ENCODE results near the gene IGSF5. TPM values are rescaled to one million over a fixed set of nuclear protein-coding genes. Genes with fewer than 3 reads are reported as not detected.

IGSF5 gene
- total RNA-seq, 1 experiment from 2014 or later = not detected

DNA sequence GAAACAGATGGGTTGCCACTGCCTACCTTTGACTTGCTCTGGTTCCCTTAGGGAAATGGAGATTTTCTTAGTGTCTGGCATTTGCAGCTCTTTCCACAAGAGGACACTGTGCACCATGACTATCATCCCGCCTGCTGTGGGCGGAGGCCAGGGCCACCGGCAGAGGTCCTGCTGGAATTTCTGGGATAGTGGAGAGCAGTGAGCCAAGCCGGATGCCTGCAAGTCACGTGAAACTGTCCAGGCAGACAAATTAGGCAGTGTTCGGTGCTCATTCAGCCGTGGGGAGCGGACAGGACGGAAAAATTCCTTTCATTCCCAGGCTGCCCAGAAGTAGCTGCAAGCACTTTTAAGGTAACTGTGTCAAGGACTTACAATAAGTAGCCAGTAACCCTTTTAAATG is 43.4 kb downstream of the IGSF5 start:
- Histone ChIP-seq H3K27me3 (ENCODE audit: low read length) (no peaks in the 10 kb centered on the region), H3K4me1 (ENCODE audit: low read length) (no peaks in the 10 kb centered on the region), H3K79me2 (ENCODE audit: low read length) (no peaks in the 10 kb centered on the region), H3K9me2 (replicated peaks; ENCODE audit: insufficient read depth, low read length) (no peaks in the 10 kb centered on the region), H3K9me3 (ENCODE audit: low read length) (no peaks in the 10 kb centered on the region), H3K4me2 (ENCODE audit: low read depth, low read length, poor library complexity, severe bottlenecking) (no peak overlapping the region), H3K4me3 (ENCODE audit: low read length) (no peak overlapping the region), H4K20me1 (ENCODE audit: insufficient read depth, low read depth, low read length) (no peaks in the 10 kb centered on the region), H3K27ac (ENCODE audit: low read length) (no peak overlapping the region), H3K36me3 (ENCODE audit: insufficient read depth, low read length) (no peaks in the 10 kb centered on the region), H3K9ac (ENCODE audit: low read length) (no peak overlapping the region), H2AFZ (ENCODE audit: low read length) (no peak overlapping the region)
- DNase-seq = peak; percentile 48

DNA sequence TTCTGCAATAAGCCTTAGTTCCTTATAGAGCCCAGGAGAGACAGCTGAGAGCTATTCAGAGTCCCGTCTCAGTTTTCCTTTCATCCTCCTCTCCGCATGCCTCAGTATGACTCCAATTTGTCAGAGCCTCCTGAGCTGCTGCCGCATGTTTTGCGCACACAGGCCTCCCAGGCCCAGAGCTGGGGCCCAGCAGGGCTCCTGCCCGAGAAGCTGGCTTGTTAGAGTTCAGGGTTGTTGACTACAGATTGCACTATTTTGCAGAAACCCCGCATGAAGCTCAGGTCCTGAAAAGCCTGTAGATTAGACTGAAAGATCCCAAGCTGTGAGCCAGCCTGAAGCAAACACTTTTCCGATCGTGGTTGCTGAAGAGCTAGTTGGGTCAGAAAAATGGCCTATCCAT is 51.5 kb downstream of the IGSF5 start:
- no peak overlapping the region for H3K4me3 ChIP-seq (ENCODE audit: low read length)
- no peaks in the 10 kb centered on the region for H3K79me2 ChIP-seq (ENCODE audit: low read length)
- H3K4me2 ChIP-seq (ENCODE audit: low read depth, low read length, poor library complexity, severe bottlenecking) = no peak overlapping the region
- H3K4me1 ChIP-seq (ENCODE audit: low read length) = no peaks in the 10 kb centered on the region
- H3K9me3 ChIP-seq (ENCODE audit: low read length) = no peaks in the 10 kb centered on the region
- no peak overlapping the region for H3K27ac ChIP-seq (ENCODE audit: low read length)
- H3K27me3 ChIP-seq (ENCODE audit: low read length) = no peaks in the 10 kb centered on the region
- H3K36me3 ChIP-seq (ENCODE audit: insufficient read depth, low read length) = no peaks in the 10 kb centered on the region
- DNase-seq = no peak
- H3K9ac ChIP-seq (ENCODE audit: low read length) = no peak overlapping the region
- H4K20me1 ChIP-seq (ENCODE audit: insufficient read depth, low read depth, low read length) = no peaks in the 10 kb centered on the region
- H3K9me2 ChIP-seq (replicated peaks; ENCODE audit: insufficient read depth, low read length) = no peaks in the 10 kb centered on the region
- H2AFZ ChIP-seq (ENCODE audit: low read length) = no peak overlapping the region

DNA sequence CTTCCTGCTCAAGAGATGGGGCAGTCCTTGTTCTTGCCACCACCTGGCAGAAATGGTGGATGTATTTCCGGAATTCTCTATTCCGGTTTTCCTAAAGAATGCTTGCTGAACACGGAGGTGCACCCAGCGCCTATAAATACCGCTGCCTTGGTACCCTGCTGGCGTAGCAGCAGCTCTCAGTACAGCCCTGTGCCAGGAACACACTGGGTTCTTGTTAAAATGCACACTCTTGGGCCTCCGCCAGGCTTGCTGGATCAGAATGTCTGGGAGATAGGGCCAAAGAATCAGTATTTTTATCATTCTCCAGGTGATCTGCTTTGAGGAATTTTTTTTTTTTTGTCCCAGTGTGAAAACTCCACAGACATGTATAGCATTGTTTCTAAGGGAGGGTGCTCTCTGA is 54.2 kb downstream of the IGSF5 start:
- H4K20me1 ChIP-seq (ENCODE audit: insufficient read depth, low read depth, low read length) = no peaks in the 10 kb centered on the region

DNA sequence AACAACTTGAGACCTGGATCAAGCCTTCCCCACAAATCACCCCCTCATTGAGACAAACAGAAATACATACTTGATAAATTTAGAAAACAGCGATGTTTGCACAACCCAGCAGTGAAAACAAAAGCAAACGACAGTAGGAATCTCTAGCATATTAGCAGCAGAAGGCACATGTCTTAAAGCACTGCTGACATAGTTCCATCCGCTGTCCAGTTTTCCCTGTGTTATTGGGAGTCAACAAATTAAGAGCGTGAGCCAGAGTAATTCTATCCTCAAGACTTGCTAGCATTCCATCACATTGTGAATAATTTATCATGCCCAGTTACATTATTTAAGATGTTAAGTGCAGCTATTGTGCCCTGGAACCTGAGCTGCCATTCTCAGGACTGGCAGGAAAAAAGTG is 55.3 kb downstream of the IGSF5 start:
- Histone ChIP-seq H3K4me3 (ENCODE audit: low read length) (no peak overlapping the region), H3K4me2 (ENCODE audit: low read depth, low read length, poor library complexity, severe bottlenecking) (no peak overlapping the region), H3K4me1 (ENCODE audit: low read length) (no peaks in the 10 kb centered on the region), H3K27me3 (ENCODE audit: low read length) (no peaks in the 10 kb centered on the region), H3K9me3 (ENCODE audit: low read length) (no peaks in the 10 kb centered on the region), H4K20me1 (ENCODE audit: insufficient read depth, low read depth, low read length) (no peaks in the 10 kb centered on the region), H2AFZ (ENCODE audit: low read length) (no peak overlapping the region), H3K79me2 (ENCODE audit: low read length) (no peaks in the 10 kb centered on the region), H3K9me2 (replicated peaks; ENCODE audit: insufficient read depth, low read length) (no peaks in the 10 kb centered on the region), H3K36me3 (ENCODE audit: insufficient read depth, low read length) (no peaks in the 10 kb centered on the region), H3K27ac (ENCODE audit: low read length) (no peak overlapping the region), H3K9ac (ENCODE audit: low read length) (no peak overlapping the region)
- DNase-seq = no peak

More for the DNA sequence above, 54.2 kb downstream of the IGSF5 start:
- no peaks in the 10 kb centered on the region for H3K4me1 ChIP-seq (ENCODE audit: low read length)
- no peak overlapping the region for H3K4me3 ChIP-seq (ENCODE audit: low read length)
- no peak overlapping the region for H3K4me2 ChIP-seq (ENCODE audit: low read depth, low read length, poor library complexity, severe bottlenecking)
- H3K79me2 ChIP-seq (ENCODE audit: low read length) = no peaks in the 10 kb centered on the region
- H3K9me2 ChIP-seq (replicated peaks; ENCODE audit: insufficient read depth, low read length) = no peaks in the 10 kb centered on the region
- no peak for DNase-seq
- H2AFZ ChIP-seq (ENCODE audit: low read length) = no peak overlapping the region
- H3K27me3 ChIP-seq (ENCODE audit: low read length) = no peaks in the 10 kb centered on the region
- H3K9me3 ChIP-seq (ENCODE audit: low read length) = no peaks in the 10 kb centered on the region
- no peak overlapping the region for H3K27ac ChIP-seq (ENCODE audit: low read length)
- no peak overlapping the region for H3K9ac ChIP-seq (ENCODE audit: low read length)
- H3K36me3 ChIP-seq (ENCODE audit: insufficient read depth, low read length) = no peaks in the 10 kb centered on the region

GRCh38 chr21:39802217-39802616 is 57.2 kb downstream of the IGSF5 start:
- no peaks in the 10 kb centered on the region for H3K9me2 ChIP-seq (replicated peaks; ENCODE audit: insufficient read depth, low read length)
- H3K4me3 ChIP-seq (ENCODE audit: low read length) = no peak overlapping the region
- no peaks in the 10 kb centered on the region for H3K79me2 ChIP-seq (ENCODE audit: low read length)

GRCh38 chr21:39803393-39803792 is 58.4 kb downstream of the IGSF5 start:
- Histone ChIP-seq H3K4me1 (ENCODE audit: low read length) (no peaks in the 10 kb centered on the region), H3K9ac (ENCODE audit: low read length) (no peak overlapping the region), H4K20me1 (ENCODE audit: insufficient read depth, low read depth, low read length) (no peaks in the 10 kb centered on the region), H3K36me3 (ENCODE audit: insufficient read depth, low read length) (no peaks in the 10 kb centered on the region), H3K27me3 (ENCODE audit: low read length) (no peaks in the 10 kb centered on the region), H3K79me2 (ENCODE audit: low read length) (no peaks in the 10 kb centered on the region), H3K9me2 (replicated peaks; ENCODE audit: insufficient read depth, low read length) (no peaks in the 10 kb centered on the region), H3K4me2 (ENCODE audit: low read depth, low read length, poor library complexity, severe bottlenecking) (no peak overlapping the region), H3K27ac (ENCODE audit: low read length) (no peak overlapping the region), H3K4me3 (ENCODE audit: low read length) (no peak overlapping the region), H3K9me3 (ENCODE audit: low read length) (no peaks in the 10 kb centered on the region), H2AFZ (ENCODE audit: low read length) (no peak overlapping the region)
- DNase-seq = no peak

More at GRCh38 chr21:39802217-39802616, 57.2 kb downstream of the IGSF5 start:
- H3K9ac ChIP-seq (ENCODE audit: low read length) = no peak overlapping the region
- H3K4me2 ChIP-seq (ENCODE audit: low read depth, low read length, poor library complexity, severe bottlenecking) = no peak overlapping the region
- no peak for DNase-seq
- no peaks in the 10 kb centered on the region for H3K9me3 ChIP-seq (ENCODE audit: low read length)
- H3K27ac ChIP-seq (ENCODE audit: low read length) = no peak overlapping the region
- no peak overlapping the region for H2AFZ ChIP-seq (ENCODE audit: low read length)
- no peaks in the 10 kb centered on the region for H3K27me3 ChIP-seq (ENCODE audit: low read length)
- no peaks in the 10 kb centered on the region for H4K20me1 ChIP-seq (ENCODE audit: insufficient read depth, low read depth, low read length)
- no peaks in the 10 kb centered on the region for H3K36me3 ChIP-seq (ENCODE audit: insufficient read depth, low read length)
- H3K4me1 ChIP-seq (ENCODE audit: low read length) = no peaks in the 10 kb centered on the region

DNA sequence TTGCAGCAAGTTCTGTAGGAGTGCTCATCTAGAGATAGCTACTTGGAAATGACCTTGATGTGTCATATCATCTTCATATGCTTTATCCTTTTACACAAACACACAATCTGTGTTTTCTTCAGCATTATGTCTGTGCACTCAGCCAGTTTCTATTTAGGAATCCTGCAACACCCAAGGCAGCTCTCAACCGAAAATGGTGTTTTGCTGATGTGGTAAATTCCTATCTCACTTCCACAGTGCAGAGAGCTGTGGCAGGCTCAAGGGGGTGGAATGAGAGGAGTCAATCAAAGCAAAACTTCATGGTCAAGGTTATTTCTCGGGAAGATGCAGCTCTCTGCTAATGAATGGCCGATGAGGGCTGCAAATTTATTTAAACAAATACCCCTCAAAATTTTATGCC is 59.3 kb downstream of the IGSF5 start:
- H4K20me1 ChIP-seq (ENCODE audit: insufficient read depth, low read depth, low read length) = no peaks in the 10 kb centered on the region
- H3K4me1 ChIP-seq (ENCODE audit: low read length) = no peaks in the 10 kb centered on the region
- H3K9ac ChIP-seq (ENCODE audit: low read length) = no peak overlapping the region
- H2AFZ ChIP-seq (ENCODE audit: low read length) = no peak overlapping the region
- no peak overlapping the region for H3K4me3 ChIP-seq (ENCODE audit: low read length)
- DNase-seq = no peak
- no peaks in the 10 kb centered on the region for H3K27me3 ChIP-seq (ENCODE audit: low read length)
- no peak overlapping the region for H3K27ac ChIP-seq (ENCODE audit: low read length)
- no peak overlapping the region for H3K4me2 ChIP-seq (ENCODE audit: low read depth, low read length, poor library complexity, severe bottlenecking)
- no peaks in the 10 kb centered on the region for H3K9me3 ChIP-seq (ENCODE audit: low read length)
- H3K36me3 ChIP-seq (ENCODE audit: insufficient read depth, low read length) = no peaks in the 10 kb centered on the region
- no peaks in the 10 kb centered on the region for H3K79me2 ChIP-seq (ENCODE audit: low read length)
- no peaks in the 10 kb centered on the region for H3K9me2 ChIP-seq (replicated peaks; ENCODE audit: insufficient read depth, low read length)

- H3K9me3 ChIP-seq (ENCODE audit: low read length) = no peaks in the 10 kb centered on the region
- no peaks in the 10 kb centered on the region for H3K36me3 ChIP-seq (ENCODE audit: insufficient read depth, low read length)
- no peaks in the 10 kb centered on the region for H3K4me1 ChIP-seq (ENCODE audit: low read length)
- no peak for DNase-seq
- H3K27ac ChIP-seq (ENCODE audit: low read length) = no peak overlapping the region
- H3K79me2 ChIP-seq (ENCODE audit: low read length) = no peaks in the 10 kb centered on the region
- no peak overlapping the region for H3K9ac ChIP-seq (ENCODE audit: low read length)
- H3K9me2 ChIP-seq (replicated peaks; ENCODE audit: insufficient read depth, low read length) = no peaks in the 10 kb centered on the region
- H3K4me2 ChIP-seq (ENCODE audit: low read depth, low read length, poor library complexity, severe bottlenecking) = no peak overlapping the region
- H4K20me1 ChIP-seq (ENCODE audit: insufficient read depth, low read depth, low read length) = no peaks in the 10 kb centered on the region
- H3K4me3 ChIP-seq (ENCODE audit: low read length) = no peak overlapping the region
- no peaks in the 10 kb centered on the region for H3K27me3 ChIP-seq (ENCODE audit: low read length)
- H2AFZ ChIP-seq (ENCODE audit: low read length) = no peak overlapping the region
These were observed 61.0 kb downstream of the IGSF5 start for GRCh38 chr21:39805983-39806382.

DNA sequence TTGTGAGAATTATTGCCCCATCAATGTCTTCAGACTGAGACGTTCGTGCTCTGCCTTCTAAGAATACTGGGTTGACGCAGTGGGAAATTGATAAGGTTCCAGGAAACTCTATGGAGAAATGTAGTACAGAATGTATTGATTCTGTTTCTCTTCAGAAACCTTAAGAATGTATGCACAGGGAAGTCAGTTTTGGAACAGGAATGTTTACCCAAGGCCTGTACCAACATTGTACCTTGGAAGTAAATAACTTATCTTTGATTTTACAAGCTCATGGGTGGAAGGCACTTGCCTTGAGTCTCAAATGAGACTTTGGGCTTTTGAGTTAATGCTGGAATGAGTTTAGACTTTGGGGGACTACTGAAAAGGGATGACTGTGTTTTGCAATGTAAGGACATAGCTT is 62.8 kb downstream of the IGSF5 start:
- no peaks in the 10 kb centered on the region for H3K9me3 ChIP-seq (ENCODE audit: low read length)
- no peaks in the 10 kb centered on the region for H3K4me1 ChIP-seq (ENCODE audit: low read length)
- no peak overlapping the region for H3K4me2 ChIP-seq (ENCODE audit: low read depth, low read length, poor library complexity, severe bottlenecking)
- H3K4me3 ChIP-seq (ENCODE audit: low read length) = no peak overlapping the region
- H2AFZ ChIP-seq (ENCODE audit: low read length) = no peak overlapping the region
- H4K20me1 ChIP-seq (ENCODE audit: insufficient read depth, low read depth, low read length) = no peaks in the 10 kb centered on the region
- no peaks in the 10 kb centered on the region for H3K27me3 ChIP-seq (ENCODE audit: low read length)
- H3K79me2 ChIP-seq (ENCODE audit: low read length) = no peaks in the 10 kb centered on the region
- no peak overlapping the region for H3K27ac ChIP-seq (ENCODE audit: low read length)
- H3K9me2 ChIP-seq (replicated peaks; ENCODE audit: insufficient read depth, low read length) = no peaks in the 10 kb centered on the region
- no peak overlapping the region for H3K9ac ChIP-seq (ENCODE audit: low read length)
- DNase-seq = no peak
- no peaks in the 10 kb centered on the region for H3K36me3 ChIP-seq (ENCODE audit: insufficient read depth, low read length)

Measured in Karpas-422 (cell line).